ENCODE results near the gene FCER1G. TPM values are rescaled to one million over a fixed set of nuclear protein-coding genes. Genes with fewer than 3 reads are reported as not detected.

Gene FCER1G
- total RNA-seq, 1 donor = 0.43 TPM

DNA sequence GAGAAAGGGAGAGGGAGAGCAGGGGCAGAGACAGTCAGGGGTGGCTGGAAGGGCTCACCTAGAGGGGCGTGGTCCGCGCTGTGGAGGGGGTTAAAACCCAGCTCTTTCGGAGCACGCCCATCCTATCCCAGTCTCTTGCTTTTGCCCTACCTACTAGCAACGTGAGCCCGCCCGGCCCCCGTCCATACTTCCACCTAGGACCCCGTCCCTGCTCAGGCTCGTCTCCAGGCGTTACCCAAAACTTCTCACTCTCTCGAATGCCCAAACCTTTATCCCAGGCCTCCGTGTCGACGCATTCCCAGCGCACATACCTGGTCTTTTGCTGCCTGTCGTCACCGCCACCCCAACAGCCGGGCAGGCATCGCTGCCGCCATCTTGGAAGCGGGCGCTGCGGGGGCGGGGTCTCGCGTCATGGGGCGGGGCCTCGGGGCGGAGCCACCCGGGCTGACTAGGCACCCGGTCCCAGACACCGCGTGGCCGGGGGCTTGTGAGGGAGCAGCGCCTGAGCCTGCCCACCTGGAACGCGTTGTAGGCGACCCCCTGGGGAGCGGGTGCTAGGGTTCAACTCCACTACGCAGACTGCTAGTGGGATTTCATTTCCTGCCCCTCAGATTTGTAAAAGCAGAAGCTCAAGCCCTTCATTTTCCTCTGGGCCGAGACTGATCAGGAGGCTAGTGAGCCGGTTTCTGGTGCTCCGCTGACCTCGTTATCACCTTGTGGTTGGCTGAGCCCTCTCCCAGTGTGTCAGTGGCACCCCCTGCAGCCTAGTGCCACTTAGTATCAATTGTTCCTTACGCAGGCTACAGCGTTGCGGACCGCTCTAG is 37.8 kb upstream of the FCER1G start, which contains the start of gene B4GALT3:
B4GALT3 (minus strand) TSS at position 396 of the 824 bp plus-strand sequence. CDS start 1,447 bp downstream, outside the sequence.
- peak; percentile 78 for DNase-seq (ENCODE audit: low read depth)

DNA sequence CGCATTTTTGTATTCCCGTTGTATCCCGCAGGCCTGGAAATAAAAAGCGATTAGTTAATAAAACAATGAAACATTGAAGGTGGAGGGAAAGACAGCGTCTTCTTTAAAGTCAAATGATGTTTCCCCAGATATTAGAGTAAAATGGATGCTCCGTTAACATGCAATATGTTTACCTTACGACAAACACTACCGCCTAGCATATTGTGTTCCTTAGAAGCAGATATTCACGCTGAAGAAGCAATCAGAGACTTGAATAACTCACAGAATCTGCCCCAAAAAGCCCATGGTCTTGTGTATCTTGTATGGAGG is 37.2 kb upstream of the FCER1G start:
- no peak for DNase-seq (ENCODE audit: low read depth)
- TF ChIP-seq, protein P1, sequence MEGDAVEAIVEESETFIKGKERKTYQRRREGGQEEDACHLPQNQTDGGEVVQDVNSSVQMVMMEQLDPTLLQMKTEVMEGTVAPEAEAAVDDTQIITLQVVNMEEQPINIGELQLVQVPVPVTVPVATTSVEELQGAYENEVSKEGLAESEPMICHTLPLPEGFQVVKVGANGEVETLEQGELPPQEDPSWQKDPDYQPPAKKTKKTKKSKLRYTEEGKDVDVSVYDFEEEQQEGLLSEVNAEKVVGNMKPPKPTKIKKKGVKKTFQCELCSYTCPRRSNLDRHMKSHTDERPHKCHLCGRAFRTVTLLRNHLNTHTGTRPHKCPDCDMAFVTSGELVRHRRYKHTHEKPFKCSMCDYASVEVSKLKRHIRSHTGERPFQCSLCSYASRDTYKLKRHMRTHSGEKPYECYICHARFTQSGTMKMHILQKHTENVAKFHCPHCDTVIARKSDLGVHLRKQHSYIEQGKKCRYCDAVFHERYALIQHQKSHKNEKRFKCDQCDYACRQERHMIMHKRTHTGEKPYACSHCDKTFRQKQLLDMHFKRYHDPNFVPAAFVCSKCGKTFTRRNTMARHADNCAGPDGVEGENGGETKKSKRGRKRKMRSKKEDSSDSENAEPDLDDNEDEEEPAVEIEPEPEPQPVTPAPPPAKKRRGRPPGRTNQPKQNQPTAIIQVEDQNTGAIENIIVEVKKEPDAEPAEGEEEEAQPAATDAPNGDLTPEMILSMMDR (IDR thresholded peaks at IDR 0.05; ENCODE audit: insufficient read depth, low read depth, low read length) = no peak
- H3K4me3 ChIP-seq (ENCODE audit: low read depth, low read length) = no peak overlapping the region

More for the DNA sequence above, 37.8 kb upstream of the FCER1G start, which contains the start of gene B4GALT3:
- H3K4me3 ChIP-seq (ENCODE audit: low read depth, low read length) = peak within 1 kb of the TSS; percentile 97
- TF ChIP-seq, protein P1 (IDR thresholded peaks at IDR 0.05; ENCODE audit: insufficient read depth, low read depth, low read length) = no peak

DNA sequence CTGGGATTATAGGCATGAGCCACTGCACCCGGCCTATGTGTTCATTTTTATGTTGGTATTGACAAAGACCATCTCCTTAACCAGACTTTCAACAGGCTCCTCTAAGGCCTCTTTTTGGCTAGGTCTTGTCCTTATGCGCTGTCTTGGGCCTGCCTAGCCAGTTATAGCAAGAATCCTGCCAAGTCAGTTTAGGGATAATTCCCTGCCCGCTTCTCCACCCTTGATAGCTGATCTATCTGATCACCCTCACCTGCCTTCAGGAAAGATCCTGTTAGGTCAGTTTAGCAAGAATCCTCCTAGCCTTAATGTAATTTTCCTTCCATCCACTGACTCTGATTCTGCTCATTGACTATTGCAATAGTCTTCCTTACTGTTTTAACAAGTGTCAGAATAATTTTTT is 35.4 kb upstream of the FCER1G start:
- H3K4me3 ChIP-seq (ENCODE audit: low read depth, low read length) = no peak overlapping the region
- DNase-seq (ENCODE audit: low read depth) = no peak
- TF ChIP-seq, protein P1 (IDR thresholded peaks at IDR 0.05; ENCODE audit: insufficient read depth, low read depth, low read length) = no peak

DNA sequence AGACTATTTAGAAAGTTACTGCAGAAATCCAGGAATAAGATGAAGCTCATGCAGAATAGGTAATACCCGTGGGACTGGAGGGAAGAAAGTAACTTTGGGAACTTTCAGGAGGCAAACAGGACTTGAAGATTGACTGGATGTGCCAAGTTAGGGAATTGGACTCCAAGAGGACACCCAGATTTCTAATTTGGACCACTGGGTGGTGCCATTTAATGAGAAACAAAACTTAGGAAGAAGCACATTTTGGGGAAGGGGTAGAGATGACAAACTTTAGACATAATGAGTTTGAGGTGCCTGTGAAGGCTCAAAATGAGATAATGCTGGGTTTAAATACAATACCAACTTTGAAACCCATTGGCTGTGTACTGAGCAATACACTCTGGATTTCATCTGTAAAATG is 34.5 kb upstream of the FCER1G start:
- DNase-seq (ENCODE audit: low read depth) = peak; percentile 37
- TF ChIP-seq, protein P1 (IDR thresholded peaks at IDR 0.05; ENCODE audit: insufficient read depth, low read depth, low read length) = peak; percentile 45
- no peak overlapping the region for H3K4me3 ChIP-seq (ENCODE audit: low read depth, low read length)

DNA sequence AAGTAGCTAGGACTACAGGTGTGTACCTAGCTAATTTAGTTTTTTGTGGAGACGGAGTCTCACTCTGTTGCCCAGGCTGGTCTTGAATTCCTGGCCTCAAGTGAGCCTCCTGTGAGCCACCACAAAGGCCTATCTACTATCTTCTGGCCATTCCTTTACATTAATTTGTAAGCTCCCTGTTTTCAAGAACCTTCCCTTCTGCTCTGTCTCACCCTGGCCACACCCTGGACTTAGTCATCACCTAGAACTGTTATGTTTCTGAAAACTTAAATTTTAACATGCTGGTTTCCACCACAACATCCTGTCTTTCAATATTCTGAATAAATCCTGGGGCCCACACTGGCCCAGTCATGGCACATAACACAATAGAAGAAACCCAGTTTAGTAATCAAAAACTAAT is 32.9 kb upstream of the FCER1G start:
- H3K4me3 ChIP-seq (ENCODE audit: low read depth, low read length) = no peak overlapping the region
- TF ChIP-seq, protein P1 (IDR thresholded peaks at IDR 0.05; ENCODE audit: insufficient read depth, low read depth, low read length) = no peak
- DNase-seq (ENCODE audit: low read depth) = peak; percentile 57

DNA sequence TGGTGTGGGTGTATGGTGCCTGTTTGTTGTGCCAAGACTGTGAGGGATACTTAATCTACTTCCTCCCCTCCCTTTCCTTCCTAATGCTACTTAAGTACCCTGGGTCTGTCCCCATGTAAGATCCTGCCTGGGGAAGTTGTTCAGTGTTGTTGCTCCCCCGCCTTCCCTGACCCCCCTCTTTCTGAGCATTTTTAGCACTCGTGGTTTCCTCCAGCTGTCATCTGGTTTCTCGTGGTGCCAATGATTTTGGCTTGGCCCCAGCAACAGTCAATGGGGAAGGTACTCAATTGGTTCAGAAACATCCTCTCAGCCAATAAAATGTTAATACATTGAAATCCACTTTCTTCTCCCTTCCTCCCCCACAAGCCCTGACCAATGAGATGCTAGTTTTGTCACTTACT is 29.8 kb upstream of the FCER1G start:
- peak; percentile 85 for DNase-seq (ENCODE audit: low read depth)
- no peak overlapping the region for H3K4me3 ChIP-seq (ENCODE audit: low read depth, low read length)

More for the DNA sequence above, 29.8 kb upstream of the FCER1G start:
- TF ChIP-seq, protein P1 (IDR thresholded peaks at IDR 0.05; ENCODE audit: insufficient read depth, low read depth, low read length) = no peak
